ENCODE data around the gene CBX4. TPM values are rescaled to one million over a fixed set of nuclear protein-coding genes. Genes with fewer than 3 reads are reported as not detected.

CBX4 gene
- total RNA-seq, 1 experiment from 2014 or later, result 3.3 TPM

DNA sequence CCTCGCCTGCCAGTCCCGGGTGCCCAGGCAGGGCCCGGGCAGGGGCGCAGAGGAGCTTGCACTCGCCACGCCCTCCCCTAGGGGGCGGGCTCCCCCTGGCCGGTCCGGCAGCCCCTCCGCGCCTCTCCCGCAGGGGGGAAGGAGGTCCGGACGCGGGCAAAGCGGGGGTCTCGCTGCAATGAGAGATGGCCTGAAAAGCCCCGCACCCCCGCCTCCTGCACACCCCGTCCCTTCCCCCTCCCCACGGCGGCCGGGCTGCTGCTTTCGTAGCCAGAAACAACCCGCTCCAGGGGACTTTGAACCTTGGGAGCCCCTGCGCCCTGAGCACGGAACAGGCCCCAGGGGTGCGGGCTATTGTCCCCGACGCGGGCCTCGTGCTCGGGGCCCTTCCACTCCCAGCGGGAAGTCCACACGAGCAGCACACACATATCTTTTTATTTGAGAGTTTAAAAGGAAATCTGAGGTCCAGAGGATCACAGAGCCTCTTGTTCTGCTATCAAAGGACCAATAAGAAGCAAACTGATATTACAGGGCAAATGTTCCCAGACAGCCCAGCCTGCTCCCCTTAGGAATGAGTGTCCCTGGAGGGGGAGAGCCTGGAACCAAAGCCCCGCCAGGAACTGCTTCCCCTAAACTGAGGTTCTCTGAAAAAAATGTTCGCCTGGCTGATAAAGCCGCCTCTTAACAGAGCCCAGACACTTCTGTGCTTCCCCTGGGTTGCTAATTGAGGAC, 5.8 kb upstream of the CBX4 start:
- Mint-ChIP-seq H3K27me3 (ENCODE audit: low read depth) (peaks cover 87% of the 10 kb centered on the region), H3K36me3 (no peaks in the 10 kb centered on the region), H3K27ac (no peak overlapping the region), H3K4me3 (peak overlapping the region; percentile 61), H3K9me3 (no peaks in the 10 kb centered on the region), H3K4me1 (peaks cover 13% of the 10 kb centered on the region)
- ChIA-PET CTCF (interaction anchor here (0.6 to 9.0 kb wide), 48 partner anchors 8 to 209 kb away, joined by 3 to 221 read pairs (median 5); partner anchors contain the start of gene CBX8), POLR2A (interaction anchor here (0.5 to 0.6 kb wide), 2 partner anchors 28 to 84 kb away, joined by 3 read pairs; no protein-coding TSS in a partner anchor)
- ATAC-seq, result peak; percentile 50
- TF ChIP-seq ZNF423 (CRISPR knock-in tag; IDR thresholded peaks at IDR 0.05), result peak; percentile 19; the same call in 1 of the 2 replicates
- no peak for TF ChIP-seq SOX15 (CRISPR knock-in tag; IDR thresholded peaks at IDR 0.05)
- no peak for TF ChIP-seq JAZF1 (CRISPR knock-in tag; IDR thresholded peaks at IDR 0.05)
- TF ChIP-seq KAT7 (CRISPR knock-in tag; IDR thresholded peaks at IDR 0.05; ENCODE audit: borderline replicate concordance), result no peak
- TF ChIP-seq SMAD3 (CRISPR knock-in tag; IDR thresholded peaks at IDR 0.05; ENCODE audit: borderline replicate concordance), result no peak
- TF ChIP-seq CDX4 (CRISPR knock-in tag; IDR thresholded peaks at IDR 0.05; ENCODE audit: borderline replicate concordance), result no peak
- TF ChIP-seq, protein P1, sequence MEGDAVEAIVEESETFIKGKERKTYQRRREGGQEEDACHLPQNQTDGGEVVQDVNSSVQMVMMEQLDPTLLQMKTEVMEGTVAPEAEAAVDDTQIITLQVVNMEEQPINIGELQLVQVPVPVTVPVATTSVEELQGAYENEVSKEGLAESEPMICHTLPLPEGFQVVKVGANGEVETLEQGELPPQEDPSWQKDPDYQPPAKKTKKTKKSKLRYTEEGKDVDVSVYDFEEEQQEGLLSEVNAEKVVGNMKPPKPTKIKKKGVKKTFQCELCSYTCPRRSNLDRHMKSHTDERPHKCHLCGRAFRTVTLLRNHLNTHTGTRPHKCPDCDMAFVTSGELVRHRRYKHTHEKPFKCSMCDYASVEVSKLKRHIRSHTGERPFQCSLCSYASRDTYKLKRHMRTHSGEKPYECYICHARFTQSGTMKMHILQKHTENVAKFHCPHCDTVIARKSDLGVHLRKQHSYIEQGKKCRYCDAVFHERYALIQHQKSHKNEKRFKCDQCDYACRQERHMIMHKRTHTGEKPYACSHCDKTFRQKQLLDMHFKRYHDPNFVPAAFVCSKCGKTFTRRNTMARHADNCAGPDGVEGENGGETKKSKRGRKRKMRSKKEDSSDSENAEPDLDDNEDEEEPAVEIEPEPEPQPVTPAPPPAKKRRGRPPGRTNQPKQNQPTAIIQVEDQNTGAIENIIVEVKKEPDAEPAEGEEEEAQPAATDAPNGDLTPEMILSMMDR (IDR thresholded peaks at IDR 0.05), result peak; percentile 88
- no peak for TF ChIP-seq TEAD1 (CRISPR knock-in tag; IDR thresholded peaks at IDR 0.05)
- TF ChIP-seq EMX1 (CRISPR knock-in tag; IDR thresholded peaks at IDR 0.05), result no peak
- peak; percentile 73 for DNase-seq (ENCODE audit: low spot score)

- ATAC-seq (peak; percentile 9; the same call in 1 of the 2 replicates), DNase-seq (ENCODE audit: low spot score) (peak; percentile 56)
- peak overlapping the region; percentile 68 for H3K4me3 Mint-ChIP-seq
- H3K4me1 Mint-ChIP-seq, result peaks cover 10% of the 10 kb centered on the region
- POLR2A ChIA-PET, result no interaction called here
- CTCF ChIA-PET, result interaction anchor here (0.6 to 9.0 kb wide), 44 partner anchors 9 to 210 kb away, joined by 3 to 221 read pairs (median 6); partner anchors contain the start of gene CBX8
- H3K36me3 Mint-ChIP-seq, result no peaks in the 10 kb centered on the region
- H3K9me3 Mint-ChIP-seq, result no peaks in the 10 kb centered on the region
- TF ChIP-seq ZNF263 (CRISPR knock-in tag; IDR thresholded peaks at IDR 0.05; ENCODE audit: low read depth), result 0 out of 2 replicates have a peak, but pooled peaks have one; percentile 14
- TF ChIP-seq ZNF317 (CRISPR knock-in tag; IDR thresholded peaks at IDR 0.05; ENCODE audit: borderline replicate concordance, low read depth), result 0 out of 2 replicates have a peak, but pooled peaks have one; percentile 13
- 0 out of 2 replicates have a peak, but pooled peaks have one; percentile 25 for TF ChIP-seq MYBL2 (CRISPR knock-in tag; IDR thresholded peaks at IDR 0.05)
- TF ChIP-seq FOXK1 (CRISPR knock-in tag; IDR thresholded peaks at IDR 0.05), result 0 out of 2 replicates have a peak, but pooled peaks have one; percentile 23
- TF ChIP-seq, protein P2, sequence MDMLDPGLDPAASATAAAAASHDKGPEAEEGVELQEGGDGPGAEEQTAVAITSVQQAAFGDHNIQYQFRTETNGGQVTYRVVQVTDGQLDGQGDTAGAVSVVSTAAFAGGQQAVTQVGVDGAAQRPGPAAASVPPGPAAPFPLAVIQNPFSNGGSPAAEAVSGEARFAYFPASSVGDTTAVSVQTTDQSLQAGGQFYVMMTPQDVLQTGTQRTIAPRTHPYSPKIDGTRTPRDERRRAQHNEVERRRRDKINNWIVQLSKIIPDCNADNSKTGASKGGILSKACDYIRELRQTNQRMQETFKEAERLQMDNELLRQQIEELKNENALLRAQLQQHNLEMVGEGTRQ (CRISPR knock-in tag; IDR thresholded peaks at IDR 0.05), result no peak
- TF ChIP-seq NR2C2 (CRISPR knock-in tag; IDR thresholded peaks at IDR 0.05), result no peak
- TF ChIP-seq SMAD3 (CRISPR knock-in tag; IDR thresholded peaks at IDR 0.05; ENCODE audit: borderline replicate concordance), result no peak
- TF ChIP-seq GABPB1 (CRISPR knock-in tag; IDR thresholded peaks at IDR 0.05), result peak; percentile 76
- peak; percentile 46; the same call in 1 of the 2 replicates for TF ChIP-seq SP1 (CRISPR knock-in tag; conservative IDR thresholded peaks at IDR 0.05)
- TF ChIP-seq, protein P3, sequence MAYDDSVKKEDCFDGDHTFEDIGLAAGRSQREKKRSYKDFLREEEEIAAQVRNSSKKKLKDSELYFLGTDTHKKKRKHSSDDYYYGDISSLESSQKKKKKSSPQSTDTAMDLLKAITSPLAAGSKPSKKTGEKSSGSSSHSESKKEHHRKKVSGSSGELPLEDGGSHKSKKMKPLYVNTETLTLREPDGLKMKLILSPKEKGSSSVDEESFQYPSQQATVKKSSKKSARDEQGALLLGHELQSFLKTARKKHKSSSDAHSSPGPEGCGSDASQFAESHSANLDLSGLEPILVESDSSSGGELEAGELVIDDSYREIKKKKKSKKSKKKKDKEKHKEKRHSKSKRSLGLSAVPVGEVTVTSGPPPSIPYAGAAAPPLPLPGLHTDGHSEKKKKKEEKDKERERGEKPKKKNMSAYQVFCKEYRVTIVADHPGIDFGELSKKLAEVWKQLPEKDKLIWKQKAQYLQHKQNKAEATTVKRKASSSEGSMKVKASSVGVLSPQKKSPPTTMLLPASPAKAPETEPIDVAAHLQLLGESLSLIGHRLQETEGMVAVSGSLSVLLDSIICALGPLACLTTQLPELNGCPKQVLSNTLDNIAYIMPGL (CRISPR knock-in tag; IDR thresholded peaks at IDR 0.05), result peak; percentile 76; the same call in 1 of the 2 replicates
- TF ChIP-seq TP53 (CRISPR knock-in tag; IDR thresholded peaks at IDR 0.05), result 0 out of 2 replicates have a peak, but pooled peaks have one; percentile 72
- TF ChIP-seq, protein P4, sequence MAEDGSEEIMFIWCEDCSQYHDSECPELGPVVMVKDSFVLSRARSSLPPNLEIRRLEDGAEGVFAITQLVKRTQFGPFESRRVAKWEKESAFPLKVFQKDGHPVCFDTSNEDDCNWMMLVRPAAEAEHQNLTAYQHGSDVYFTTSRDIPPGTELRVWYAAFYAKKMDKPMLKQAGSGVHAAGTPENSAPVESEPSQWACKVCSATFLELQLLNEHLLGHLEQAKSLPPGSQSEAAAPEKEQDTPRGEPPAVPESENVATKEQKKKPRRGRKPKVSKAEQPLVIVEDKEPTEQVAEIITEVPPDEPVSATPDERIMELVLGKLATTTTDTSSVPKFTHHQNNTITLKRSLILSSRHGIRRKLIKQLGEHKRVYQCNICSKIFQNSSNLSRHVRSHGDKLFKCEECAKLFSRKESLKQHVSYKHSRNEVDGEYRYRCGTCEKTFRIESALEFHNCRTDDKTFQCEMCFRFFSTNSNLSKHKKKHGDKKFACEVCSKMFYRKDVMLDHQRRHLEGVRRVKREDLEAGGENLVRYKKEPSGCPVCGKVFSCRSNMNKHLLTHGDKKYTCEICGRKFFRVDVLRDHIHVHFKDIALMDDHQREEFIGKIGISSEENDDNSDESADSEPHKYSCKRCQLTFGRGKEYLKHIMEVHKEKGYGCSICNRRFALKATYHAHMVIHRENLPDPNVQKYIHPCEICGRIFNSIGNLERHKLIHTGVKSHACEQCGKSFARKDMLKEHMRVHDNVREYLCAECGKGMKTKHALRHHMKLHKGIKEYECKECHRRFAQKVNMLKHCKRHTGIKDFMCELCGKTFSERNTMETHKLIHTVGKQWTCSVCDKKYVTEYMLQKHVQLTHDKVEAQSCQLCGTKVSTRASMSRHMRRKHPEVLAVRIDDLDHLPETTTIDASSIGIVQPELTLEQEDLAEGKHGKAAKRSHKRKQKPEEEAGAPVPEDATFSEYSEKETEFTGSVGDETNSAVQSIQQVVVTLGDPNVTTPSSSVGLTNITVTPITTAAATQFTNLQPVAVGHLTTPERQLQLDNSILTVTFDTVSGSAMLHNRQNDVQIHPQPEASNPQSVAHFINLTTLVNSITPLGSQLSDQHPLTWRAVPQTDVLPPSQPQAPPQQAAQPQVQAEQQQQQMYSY (CRISPR knock-in tag; IDR thresholded peaks at IDR 0.05), result peak; percentile 43; the same call in 1 of the 2 replicates
- H3K27me3 Mint-ChIP-seq (ENCODE audit: low read depth), result peaks cover 89% of the 10 kb centered on the region
- no peak overlapping the region for H3K27ac Mint-ChIP-seq
These were observed 4.9 kb upstream of the CBX4 start for GRCh38 chr17:79843816-79844800.

Measured in WTC11 (cell line).